ENCODE data around the gene CEBPA. TPM values are rescaled to one million over a fixed set of nuclear protein-coding genes. Genes with fewer than 3 reads are reported as not detected.

The CEBPA gene
- polyA plus RNA-seq, 2 donors, result 14.1 to 19.4 TPM

DNA sequence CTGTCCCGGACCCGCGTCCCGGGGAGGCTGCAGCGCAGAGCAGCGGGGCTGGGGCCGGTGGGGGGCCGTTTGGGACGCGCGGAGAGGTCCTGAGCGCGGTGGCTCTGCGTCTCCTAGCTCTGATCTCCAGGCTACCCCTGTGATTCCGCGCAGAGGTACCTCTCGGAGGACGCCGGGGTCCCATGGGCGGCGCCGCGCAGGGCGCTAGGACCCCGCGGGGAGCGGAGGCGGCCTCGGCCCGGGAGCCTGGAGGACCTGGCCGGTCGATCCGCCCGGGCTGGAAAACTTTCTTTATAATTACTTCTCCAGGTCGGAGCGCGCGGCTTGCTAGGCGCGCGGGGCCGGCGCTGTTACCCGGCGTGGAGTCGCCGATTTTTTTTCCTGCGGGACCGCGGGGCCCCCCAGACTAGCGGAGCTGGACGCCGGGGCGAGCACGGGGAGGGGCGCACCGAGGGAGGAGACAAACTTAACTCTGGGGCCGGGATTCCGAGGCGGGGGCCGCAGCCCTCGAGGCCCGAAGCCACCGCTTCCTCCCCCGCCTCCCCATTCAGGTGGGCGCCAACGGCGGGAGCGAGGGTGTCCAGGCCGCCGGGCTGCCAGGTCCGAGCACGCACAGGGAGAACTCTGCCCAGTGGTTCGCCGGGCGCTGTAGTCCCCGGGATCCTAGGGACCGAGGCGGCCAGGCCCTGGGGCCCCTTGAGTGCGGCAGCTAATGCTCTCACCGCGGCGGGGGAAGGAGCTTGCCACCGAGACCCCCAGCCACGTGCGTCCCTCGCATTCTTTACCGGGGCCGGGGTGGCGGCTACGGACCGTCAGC lies 848 bp upstream of the CEBPA start:
- H3K27ac ChIP-seq (ENCODE audit: low read depth in 2 of 2, low read length in 1 of 2), result peak overlapping the region; percentile 79 to 83
- WGBS, 2 donors, result 1% methylated on average over 79 to 92 of the region's 92 CpGs
- no peaks in the 10 kb centered on the region for H3K9me3 ChIP-seq (ENCODE audit: control insufficient read depth in 2 of 2, insufficient read depth in 1 of 2, low read depth in 1 of 2, low read length in 1 of 2)
- H3K4me3 ChIP-seq (ENCODE audit: low read depth in 1 of 2, low read length in 2 of 2), result peak overlapping the region; percentile 68 to 76
- peaks cover 6 to 12% of the 10 kb centered on the region in 2 donors for H3K4me1 ChIP-seq (ENCODE audit: control insufficient read depth in 2 of 2, insufficient read depth in 2 of 2, low read length in 1 of 2)
- no peaks in the 10 kb centered on the region for H3K36me3 ChIP-seq (ENCODE audit: control insufficient read depth in 2 of 2, insufficient read depth in 2 of 2, low read length in 1 of 2)
- H3K27me3 ChIP-seq (ENCODE audit: control insufficient read depth in 1 of 2, insufficient read depth in 2 of 2, low read length in 2 of 2), result no peaks in the 10 kb centered on the region

DNA sequence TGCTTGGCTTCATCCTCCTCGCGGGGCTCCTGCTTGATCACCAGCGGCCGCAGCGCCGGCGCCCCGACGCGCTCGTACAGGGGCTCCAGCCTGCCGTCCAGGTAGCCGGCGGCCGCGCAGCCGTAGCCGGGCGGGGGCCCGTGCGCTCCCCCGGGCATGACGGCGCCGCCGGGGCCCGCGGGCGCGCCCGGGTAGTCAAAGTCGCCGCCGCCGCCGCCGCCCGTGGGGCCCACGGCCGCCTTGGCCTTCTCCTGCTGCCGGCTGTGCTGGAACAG lies 497 bp downstream of the CEBPA start:
- peak overlapping the region; percentile 80 to 85 for H3K27ac ChIP-seq (ENCODE audit: low read depth in 2 of 2, low read length in 1 of 2)
- H3K27me3 ChIP-seq (ENCODE audit: control insufficient read depth in 1 of 2, insufficient read depth in 2 of 2, low read length in 2 of 2), result no peaks in the 10 kb centered on the region
- H3K9me3 ChIP-seq (ENCODE audit: control insufficient read depth in 2 of 2, insufficient read depth in 1 of 2, low read depth in 1 of 2, low read length in 1 of 2), result no peaks in the 10 kb centered on the region
- 1% methylated on average over 19 to 41 of the region's 41 CpGs for WGBS, 2 donors
- H3K36me3 ChIP-seq (ENCODE audit: control insufficient read depth in 2 of 2, insufficient read depth in 2 of 2, low read length in 1 of 2), result no peaks in the 10 kb centered on the region
- peaks cover 6 to 21% of the 10 kb centered on the region in 2 donors for H3K4me1 ChIP-seq (ENCODE audit: control insufficient read depth in 2 of 2, insufficient read depth in 2 of 2, low read length in 1 of 2)
- peak overlapping the region; percentile 68 to 76 for H3K4me3 ChIP-seq (ENCODE audit: low read depth in 1 of 2, low read length in 2 of 2)

DNA sequence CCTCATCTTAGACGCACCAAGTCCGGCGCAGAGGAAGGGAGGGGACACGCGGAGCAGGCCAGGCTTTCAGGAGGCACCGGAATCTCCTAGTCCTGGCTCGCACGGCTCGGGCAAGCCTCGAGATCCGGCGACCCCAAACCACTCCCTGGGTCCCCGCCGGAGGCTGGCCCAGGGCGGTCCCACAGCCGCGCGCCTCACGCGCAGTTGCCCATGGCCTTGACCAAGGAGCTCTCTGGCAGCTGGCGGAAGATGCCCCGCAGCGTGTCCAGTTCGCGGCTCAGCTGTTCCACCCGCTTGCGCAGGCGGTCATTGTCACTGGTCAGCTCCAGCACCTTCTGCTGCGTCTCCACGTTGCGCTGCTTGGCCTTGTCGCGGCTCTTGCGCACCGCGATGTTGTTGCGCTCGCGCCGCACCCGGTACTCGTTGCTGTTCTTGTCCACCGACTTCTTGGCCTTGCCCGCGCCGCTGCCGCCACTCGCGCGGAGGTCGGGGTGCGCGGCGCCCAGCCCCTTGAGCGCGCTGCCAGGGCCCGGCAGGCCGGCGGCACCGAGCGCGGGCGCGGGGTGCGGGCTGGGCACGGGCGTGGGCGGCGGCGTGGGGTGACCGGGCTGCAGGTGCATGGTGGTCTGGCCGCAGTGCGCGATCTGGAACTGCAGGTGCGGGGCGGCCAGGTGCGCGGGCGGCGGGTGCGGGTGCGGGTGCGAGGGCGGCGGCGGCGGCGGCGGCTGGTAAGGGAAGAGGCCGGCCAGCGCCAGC lies 1.0 kb downstream of the CEBPA start:
- Histone ChIP-seq H3K4me1 (ENCODE audit: control insufficient read depth in 2 of 2, insufficient read depth in 2 of 2, low read length in 1 of 2) (peaks cover 6 to 23% of the 10 kb centered on the region in 2 donors), H3K27ac (ENCODE audit: low read depth in 2 of 2, low read length in 1 of 2) (peak overlapping the region; percentile 80 to 85), H3K9me3 (ENCODE audit: control insufficient read depth in 2 of 2, insufficient read depth in 1 of 2, low read depth in 1 of 2, low read length in 1 of 2) (no peaks in the 10 kb centered on the region), H3K4me3 (ENCODE audit: low read depth in 1 of 2, low read length in 2 of 2) (peak overlapping the region; percentile 68 to 76), H3K36me3 (ENCODE audit: control insufficient read depth in 2 of 2, insufficient read depth in 2 of 2, low read length in 1 of 2) (no peaks in the 10 kb centered on the region), H3K27me3 (ENCODE audit: control insufficient read depth in 1 of 2, insufficient read depth in 2 of 2, low read length in 2 of 2) (no peaks in the 10 kb centered on the region)
- 1% methylated on average over 59 to 91 of the region's 91 CpGs for WGBS, 2 donors

DNA sequence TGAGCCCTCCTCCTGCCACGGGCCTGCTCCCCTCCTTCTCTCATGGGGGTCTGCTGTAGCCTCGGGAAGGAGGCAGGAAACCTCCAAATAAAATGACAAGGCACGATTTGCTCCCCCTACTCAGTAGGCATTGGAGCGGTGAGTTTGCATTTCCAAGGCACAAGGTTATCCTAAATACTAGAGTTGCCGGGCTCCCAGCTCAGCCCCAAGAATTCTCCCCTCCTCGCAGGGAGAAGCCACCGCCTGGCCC lies 1.5 kb downstream of the CEBPA start:
- no peaks in the 10 kb centered on the region for H3K36me3 ChIP-seq (ENCODE audit: control insufficient read depth in 2 of 2, insufficient read depth in 2 of 2, low read length in 1 of 2)
- 6 to 7% methylated on average over 7 of the region's 7 CpGs for WGBS, 2 donors
- H3K9me3 ChIP-seq (ENCODE audit: control insufficient read depth in 2 of 2, insufficient read depth in 1 of 2, low read depth in 1 of 2, low read length in 1 of 2), result no peaks in the 10 kb centered on the region
- H3K27me3 ChIP-seq (ENCODE audit: control insufficient read depth in 1 of 2, insufficient read depth in 2 of 2, low read length in 2 of 2), result no peaks in the 10 kb centered on the region
- H3K27ac ChIP-seq (ENCODE audit: low read depth in 2 of 2, low read length in 1 of 2), result peak overlapping the region; percentile 80 to 85
- peaks cover 6 to 23% of the 10 kb centered on the region in 2 donors for H3K4me1 ChIP-seq (ENCODE audit: control insufficient read depth in 2 of 2, insufficient read depth in 2 of 2, low read length in 1 of 2)
- H3K4me3 ChIP-seq (ENCODE audit: low read depth in 1 of 2, low read length in 2 of 2), result peak overlapping the region; percentile 68 to 76

DNA sequence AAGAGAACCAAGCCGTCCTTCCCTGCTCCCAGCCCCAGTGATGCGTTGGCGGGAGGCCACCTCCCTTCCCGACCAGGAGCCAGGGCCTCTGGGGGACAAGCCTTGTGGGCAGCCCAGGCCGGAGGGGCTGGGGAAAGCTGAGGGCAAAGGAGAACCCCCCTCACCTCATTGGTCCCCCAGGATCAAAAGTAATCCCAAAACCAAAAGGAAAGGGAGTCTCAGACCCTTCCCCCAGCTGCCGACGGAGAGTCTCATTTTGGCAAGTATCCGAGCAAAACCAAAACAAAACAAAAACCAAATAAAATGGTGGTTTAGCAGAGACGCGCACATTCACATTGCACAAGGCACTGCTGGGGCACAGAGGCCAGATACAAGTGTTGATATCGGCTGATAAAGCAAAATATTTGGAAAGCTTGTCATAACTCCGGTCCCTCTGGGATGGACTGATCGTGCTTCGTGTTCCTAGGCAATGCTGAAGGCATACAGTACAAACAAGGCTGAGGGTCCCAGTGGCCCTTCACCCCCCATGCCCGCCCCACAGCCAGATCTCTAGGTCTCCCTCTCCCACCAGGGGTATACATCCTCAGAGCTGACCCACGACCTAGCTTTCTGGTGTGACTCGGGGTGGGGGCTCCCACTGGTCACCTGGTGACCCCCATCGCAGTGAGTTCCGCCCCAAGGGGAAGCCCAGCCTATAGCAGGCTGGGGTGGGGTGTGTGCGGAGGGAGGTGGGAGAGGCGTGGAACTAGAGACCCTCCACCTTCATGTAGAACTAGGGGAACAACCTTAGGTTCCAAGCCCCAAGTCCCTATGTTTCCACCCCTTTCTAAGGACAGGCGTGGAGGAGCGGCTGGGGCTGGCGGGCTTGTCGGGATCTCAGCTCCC lies 2.1 kb downstream of the CEBPA start:
- peaks cover 6 to 23% of the 10 kb centered on the region in 2 donors for H3K4me1 ChIP-seq (ENCODE audit: control insufficient read depth in 2 of 2, insufficient read depth in 2 of 2, low read length in 1 of 2)
- no peaks in the 10 kb centered on the region for H3K27me3 ChIP-seq (ENCODE audit: control insufficient read depth in 1 of 2, insufficient read depth in 2 of 2, low read length in 2 of 2)
- H3K27ac ChIP-seq (ENCODE audit: low read depth in 2 of 2, low read length in 1 of 2), result peak overlapping the region; percentile 80 to 85
- H3K36me3 ChIP-seq (ENCODE audit: control insufficient read depth in 2 of 2, insufficient read depth in 2 of 2, low read length in 1 of 2), result no peaks in the 10 kb centered on the region
- H3K9me3 ChIP-seq (ENCODE audit: control insufficient read depth in 2 of 2, insufficient read depth in 1 of 2, low read depth in 1 of 2, low read length in 1 of 2), result no peaks in the 10 kb centered on the region
- H3K4me3 ChIP-seq (ENCODE audit: low read depth in 1 of 2, low read length in 2 of 2), result peak overlapping the region; percentile 68 to 76
- 30 to 35% methylated on average over 24 to 25 of the region's 25 CpGs for WGBS, 2 donors

DNA sequence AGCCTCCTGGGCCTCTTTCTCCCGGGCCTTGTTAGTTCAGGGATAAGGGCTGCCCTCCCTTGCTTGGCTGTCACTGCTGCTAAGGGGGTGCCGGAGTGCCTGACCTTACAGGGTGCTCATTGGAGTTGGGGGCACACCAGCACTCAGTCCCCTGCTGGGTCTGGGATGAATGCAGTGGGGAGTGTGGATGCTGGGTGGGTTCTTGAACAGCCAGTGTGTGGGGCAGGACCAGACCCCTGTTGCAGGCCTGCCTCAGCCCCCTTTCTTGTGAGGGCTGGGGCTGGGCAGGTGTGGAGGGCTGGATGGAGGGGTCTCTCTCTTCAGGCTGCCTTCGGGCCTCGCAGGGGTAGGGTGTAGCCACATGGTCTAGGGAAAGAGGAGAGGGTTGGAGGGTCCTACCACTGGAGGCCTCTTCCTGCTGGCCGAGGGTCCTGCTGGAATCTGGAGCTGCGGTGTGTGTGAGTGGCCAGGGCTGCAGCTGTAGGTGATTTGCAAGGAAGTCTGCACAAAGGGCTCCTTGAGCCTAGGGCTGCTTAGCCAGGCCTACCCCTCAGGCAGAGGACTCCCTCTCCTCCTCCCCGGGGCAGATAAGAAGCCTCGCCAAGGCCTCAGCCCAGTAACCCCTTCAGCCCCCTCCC lies 3.2 kb downstream of the CEBPA start:
- peak overlapping the region in 1 of 2 donors; percentile 68 for H3K4me3 ChIP-seq (ENCODE audit: low read depth in 1 of 2, low read length in 2 of 2)

DNA sequence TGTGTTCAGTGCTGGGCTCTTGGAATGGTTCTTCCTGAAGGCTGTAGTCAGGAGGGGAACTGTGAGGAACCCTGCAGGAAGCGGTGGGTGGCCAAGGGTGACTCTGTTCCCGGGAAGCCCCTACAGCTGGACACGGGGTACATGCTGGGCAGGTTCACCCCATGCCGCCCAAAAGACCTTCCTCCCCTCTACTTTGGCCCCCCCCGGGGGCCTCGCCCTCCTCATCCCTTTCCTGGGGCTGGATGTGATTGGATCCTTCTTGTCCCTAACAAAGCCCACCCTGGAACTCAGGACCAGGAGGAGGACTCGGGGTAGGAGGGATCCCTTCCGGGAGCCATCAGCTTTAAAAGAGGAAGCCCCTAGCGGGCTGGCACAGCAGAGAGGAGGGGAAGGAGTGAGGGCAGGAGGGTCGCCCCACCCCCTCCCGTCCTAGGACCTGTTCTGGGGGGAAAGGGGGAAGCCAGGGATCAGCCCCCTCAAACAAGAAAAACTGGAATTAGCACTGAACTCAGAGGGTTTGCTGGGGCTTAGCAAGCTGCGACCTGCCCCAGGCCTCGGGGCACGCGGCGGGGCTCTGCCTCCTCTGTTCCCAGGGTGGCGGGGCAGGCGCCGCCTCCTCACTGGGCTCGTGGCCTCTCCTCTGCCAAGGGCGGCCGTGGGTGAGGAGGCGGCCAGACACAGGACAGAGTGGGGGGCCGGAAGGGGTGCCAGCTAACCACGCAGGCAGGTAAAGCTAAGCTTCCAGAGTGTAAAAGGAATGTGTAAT lies 4.0 kb downstream of the CEBPA start:
- peaks cover 9 to 27% of the 10 kb centered on the region in 2 donors for H3K4me1 ChIP-seq (ENCODE audit: control insufficient read depth in 2 of 2, insufficient read depth in 2 of 2, low read length in 1 of 2)
- no peak overlapping the region for H3K4me3 ChIP-seq (ENCODE audit: low read depth in 1 of 2, low read length in 2 of 2)
- 47 to 58% methylated on average over 25 of the region's 25 CpGs for WGBS, 2 donors
- peak overlapping the region; percentile 71 to 79 for H3K27ac ChIP-seq (ENCODE audit: low read depth in 2 of 2, low read length in 1 of 2)
- no peaks in the 10 kb centered on the region for H3K36me3 ChIP-seq (ENCODE audit: control insufficient read depth in 2 of 2, insufficient read depth in 2 of 2, low read length in 1 of 2)
- no peaks in the 10 kb centered on the region for H3K27me3 ChIP-seq (ENCODE audit: control insufficient read depth in 1 of 2, insufficient read depth in 2 of 2, low read length in 2 of 2)
- H3K9me3 ChIP-seq (ENCODE audit: control insufficient read depth in 2 of 2, insufficient read depth in 1 of 2, low read depth in 1 of 2, low read length in 1 of 2), result no peaks in the 10 kb centered on the region

More for the DNA sequence above, 3.2 kb downstream of the CEBPA start:
- Histone ChIP-seq H3K4me1 (ENCODE audit: control insufficient read depth in 2 of 2, insufficient read depth in 2 of 2, low read length in 1 of 2) (peaks cover 6 to 21% of the 10 kb centered on the region in 2 donors), H3K9me3 (ENCODE audit: control insufficient read depth in 2 of 2, insufficient read depth in 1 of 2, low read depth in 1 of 2, low read length in 1 of 2) (no peaks in the 10 kb centered on the region), H3K36me3 (ENCODE audit: control insufficient read depth in 2 of 2, insufficient read depth in 2 of 2, low read length in 1 of 2) (no peaks in the 10 kb centered on the region), H3K27ac (ENCODE audit: low read depth in 2 of 2, low read length in 1 of 2) (peak overlapping the region; percentile 24 to 69), H3K27me3 (ENCODE audit: control insufficient read depth in 1 of 2, insufficient read depth in 2 of 2, low read length in 2 of 2) (no peaks in the 10 kb centered on the region)
- 47 to 60% methylated on average over 8 of the region's 8 CpGs for WGBS, 2 donors

DNA sequence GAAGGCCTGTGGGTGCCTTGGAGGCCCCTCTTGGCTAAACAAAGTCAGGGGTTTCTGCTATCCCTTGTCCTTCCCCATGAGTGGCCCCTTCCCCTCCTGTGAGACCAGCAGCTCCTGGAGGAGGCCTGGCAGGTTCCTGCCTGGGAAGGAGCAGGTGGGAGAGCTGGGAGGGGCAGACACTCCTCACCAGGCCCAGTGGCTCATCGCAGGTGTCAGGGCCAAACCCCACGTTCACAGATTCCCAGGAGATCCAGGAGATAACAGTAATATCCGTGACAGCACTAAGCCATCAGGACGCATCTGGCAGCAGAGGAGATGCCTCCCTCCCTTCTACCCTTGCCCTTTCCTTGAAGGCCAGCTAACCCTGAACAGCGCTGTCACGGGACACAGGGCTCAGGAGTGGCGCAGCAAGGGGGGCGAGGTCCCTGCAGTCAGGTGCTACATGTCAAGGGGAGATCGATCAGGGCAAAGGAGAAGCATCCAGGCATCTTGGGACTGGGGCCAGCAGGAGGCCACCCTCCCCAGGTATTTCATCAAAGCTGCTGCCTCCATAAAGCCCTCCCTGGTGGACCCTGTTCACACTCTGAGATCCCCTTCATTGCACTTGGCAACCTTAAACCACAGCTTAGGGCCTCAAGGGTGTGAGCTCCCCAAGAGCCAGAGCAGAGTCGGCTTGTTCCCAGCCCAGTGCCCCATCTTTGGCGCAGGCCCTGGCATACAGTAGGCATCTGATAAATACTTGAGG lies 4.8 kb downstream of the CEBPA start:
- peak overlapping the region; percentile 71 to 79 for H3K27ac ChIP-seq (ENCODE audit: low read depth in 2 of 2, low read length in 1 of 2)
- no peaks in the 10 kb centered on the region for H3K27me3 ChIP-seq (ENCODE audit: control insufficient read depth in 1 of 2, insufficient read depth in 2 of 2, low read length in 2 of 2)
- H3K36me3 ChIP-seq (ENCODE audit: control insufficient read depth in 2 of 2, insufficient read depth in 2 of 2, low read length in 1 of 2), result no peaks in the 10 kb centered on the region
- H3K4me1 ChIP-seq (ENCODE audit: control insufficient read depth in 2 of 2, insufficient read depth in 2 of 2, low read length in 1 of 2), result peaks cover 9 to 31% of the 10 kb centered on the region in 2 donors
- no peaks in the 10 kb centered on the region for H3K9me3 ChIP-seq (ENCODE audit: control insufficient read depth in 2 of 2, insufficient read depth in 1 of 2, low read depth in 1 of 2, low read length in 1 of 2)
- 57 to 60% methylated on average over 11 of the region's 11 CpGs for WGBS, 2 donors
- no peak overlapping the region for H3K4me3 ChIP-seq (ENCODE audit: low read depth in 1 of 2, low read length in 2 of 2)

Measured in esophagus (tissue), 2 donors.